Measurements from ENCODE around the gene CA14.
"Not testable (repeated sequence)": the region's sequence is repeated elsewhere in the genome, so short reads cannot be mapped to it uniquely, and the experiment has no call there.

Gene CA14

GRCh38 chr1:150295476-150295875 is 37.9 kb downstream of the CA14 start:
- no peak for DNase-seq (ENCODE audit: low read depth)
- H3K4me3 ChIP-seq (ENCODE audit: control insufficient read depth, low read depth, low read length): no peak overlapping the region
- no peak for TF ChIP-seq CTCF (IDR thresholded peaks at IDR 0.05; ENCODE audit: control insufficient read depth, insufficient read depth, low read depth, low read length, missing control alignments)

GRCh38 chr1:150299716-150300115 is 42.1 kb downstream of the CA14 start:
- no peak for DNase-seq (ENCODE audit: low read depth)
- TF ChIP-seq CTCF (IDR thresholded peaks at IDR 0.05; ENCODE audit: control insufficient read depth, insufficient read depth, low read depth, low read length, missing control alignments): no peak
- H3K4me3 ChIP-seq (ENCODE audit: control insufficient read depth, low read depth, low read length): no peak overlapping the region

- TF ChIP-seq CTCF (IDR thresholded peaks at IDR 0.05; ENCODE audit: control insufficient read depth, insufficient read depth, low read depth, low read length, missing control alignments): no peak
- no peak for DNase-seq (ENCODE audit: low read depth)
These were observed 44.8 kb downstream of the CA14 start for GRCh38 chr1:150302338-150302737.

GRCh38 chr1:150302902-150303301 is 45.3 kb downstream of the CA14 start:
- no peak overlapping the region for H3K4me3 ChIP-seq (ENCODE audit: control insufficient read depth, low read depth, low read length)
- DNase-seq (ENCODE audit: low read depth): no peak
- no peak for TF ChIP-seq CTCF (IDR thresholded peaks at IDR 0.05; ENCODE audit: control insufficient read depth, insufficient read depth, low read depth, low read length, missing control alignments)

More at GRCh38 chr1:150302338-150302737, 44.8 kb downstream of the CA14 start:
- no peak overlapping the region for H3K4me3 ChIP-seq (ENCODE audit: control insufficient read depth, low read depth, low read length)

GRCh38 chr1:150308585-150308984 is 51.0 kb downstream of the CA14 start:
- not testable (repeated sequence) for DNase-seq (ENCODE audit: low read depth); H3K4me3 ChIP-seq (ENCODE audit: control insufficient read depth, low read depth, low read length)

GRCh38 chr1:150309758-150310508 is 52.4 kb downstream of the CA14 start:
- TF ChIP-seq CTCF (IDR thresholded peaks at IDR 0.05; ENCODE audit: control insufficient read depth, insufficient read depth, low read depth, low read length, missing control alignments): no peak
- H3K4me3 ChIP-seq (ENCODE audit: control insufficient read depth, low read depth, low read length): no peak overlapping the region
- no peak for DNase-seq (ENCODE audit: low read depth)

GRCh38 chr1:150311762-150312161 is 54.2 kb downstream of the CA14 start:
- no peak overlapping the region for H3K4me3 ChIP-seq (ENCODE audit: control insufficient read depth, low read depth, low read length)
- no peak for DNase-seq (ENCODE audit: low read depth)
- no peak for TF ChIP-seq CTCF (IDR thresholded peaks at IDR 0.05; ENCODE audit: control insufficient read depth, insufficient read depth, low read depth, low read length, missing control alignments)
